ENCODE data around the gene MACROD2.

DNA sequence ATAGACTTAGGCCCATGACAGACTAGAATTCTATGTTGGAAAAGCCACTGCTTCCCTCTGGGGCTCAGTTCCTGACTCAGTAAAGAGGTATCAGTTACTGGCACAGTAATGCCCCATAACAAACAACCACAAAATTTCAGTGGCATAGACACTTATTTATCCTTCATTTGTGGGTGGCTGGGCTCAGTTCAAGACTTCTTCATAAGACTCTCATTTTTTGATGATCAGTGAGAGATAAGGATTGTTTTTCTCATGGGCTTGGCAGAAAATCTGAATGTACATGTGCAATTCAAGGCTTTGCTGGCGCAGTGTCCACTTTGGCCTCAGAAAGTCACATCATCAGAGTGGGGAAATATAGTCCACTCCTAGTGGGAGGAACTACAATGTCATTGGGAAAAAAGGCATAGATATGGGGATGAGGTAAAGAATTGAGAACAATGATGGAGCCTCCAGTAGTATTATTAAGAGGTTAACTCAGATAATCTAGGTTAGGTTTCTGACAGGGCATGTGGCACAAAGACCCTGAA lies 726.7 kb downstream of the MACROD2 start:
- TF ChIP-seq, protein P1, sequence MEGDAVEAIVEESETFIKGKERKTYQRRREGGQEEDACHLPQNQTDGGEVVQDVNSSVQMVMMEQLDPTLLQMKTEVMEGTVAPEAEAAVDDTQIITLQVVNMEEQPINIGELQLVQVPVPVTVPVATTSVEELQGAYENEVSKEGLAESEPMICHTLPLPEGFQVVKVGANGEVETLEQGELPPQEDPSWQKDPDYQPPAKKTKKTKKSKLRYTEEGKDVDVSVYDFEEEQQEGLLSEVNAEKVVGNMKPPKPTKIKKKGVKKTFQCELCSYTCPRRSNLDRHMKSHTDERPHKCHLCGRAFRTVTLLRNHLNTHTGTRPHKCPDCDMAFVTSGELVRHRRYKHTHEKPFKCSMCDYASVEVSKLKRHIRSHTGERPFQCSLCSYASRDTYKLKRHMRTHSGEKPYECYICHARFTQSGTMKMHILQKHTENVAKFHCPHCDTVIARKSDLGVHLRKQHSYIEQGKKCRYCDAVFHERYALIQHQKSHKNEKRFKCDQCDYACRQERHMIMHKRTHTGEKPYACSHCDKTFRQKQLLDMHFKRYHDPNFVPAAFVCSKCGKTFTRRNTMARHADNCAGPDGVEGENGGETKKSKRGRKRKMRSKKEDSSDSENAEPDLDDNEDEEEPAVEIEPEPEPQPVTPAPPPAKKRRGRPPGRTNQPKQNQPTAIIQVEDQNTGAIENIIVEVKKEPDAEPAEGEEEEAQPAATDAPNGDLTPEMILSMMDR (conservative IDR thresholded peaks at IDR 0.05), result no peak
- TF ChIP-seq ZFX (IDR thresholded peaks at IDR 0.05), result no peak
